Ecto neural progenitor cell (in vitro differentiated cells): ENCODE data around the gene KCNQ1.
"Not testable (repeated sequence)": the region's sequence is repeated elsewhere in the genome, so short reads cannot be mapped to it uniquely, and the experiment has no call there.

Source experiments
- DNase-seq: peaks from one replicate; pipeline ENCODE4 v3.0.0-alpha.2; 2018; ENCODE audit warnings: low spot score

Gene KCNQ1

GRCh38 chr11:2592559-2593392, 148.0 kb downstream of the KCNQ1 start:
- DNase-seq, result no peak

- DNase-seq, result no peak
Measured at GRCh38 chr11:2593393-2593950, 148.7 kb downstream of the KCNQ1 start.

DNA sequence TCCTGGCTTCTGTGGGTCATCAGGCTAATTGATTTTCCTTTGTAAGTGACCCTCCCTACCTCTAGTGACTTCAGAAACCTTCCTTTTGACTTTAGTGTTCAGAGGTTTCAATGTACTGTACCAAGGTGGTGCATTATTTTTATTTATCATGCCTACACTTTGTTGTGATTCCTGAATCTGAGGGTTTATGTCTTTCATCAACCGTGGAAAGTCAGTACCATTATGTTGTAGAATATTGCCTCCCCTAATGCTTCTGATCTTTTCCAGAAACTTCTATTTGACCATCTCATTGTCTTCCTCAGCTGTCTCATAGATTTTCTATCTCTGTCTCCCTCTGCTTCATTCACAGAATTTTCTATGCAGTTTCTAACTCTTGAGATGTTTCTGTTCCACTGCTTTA, 149.5 kb downstream of the KCNQ1 start:
- DNase-seq, result no peak

- no peak for DNase-seq
Measured at GRCh38 chr11:2595204-2595603, 150.4 kb downstream of the KCNQ1 start.

- DNase-seq, result no peak
Measured at GRCh38 chr11:2599561-2600189, 154.9 kb downstream of the KCNQ1 start.

GRCh38 chr11:2609345-2609744, 164.5 kb downstream of the KCNQ1 start:
- DNase-seq, result no peak

- DNase-seq, result no peak
Measured at GRCh38 chr11:2612884-2613571, 168.2 kb downstream of the KCNQ1 start.

DNA sequence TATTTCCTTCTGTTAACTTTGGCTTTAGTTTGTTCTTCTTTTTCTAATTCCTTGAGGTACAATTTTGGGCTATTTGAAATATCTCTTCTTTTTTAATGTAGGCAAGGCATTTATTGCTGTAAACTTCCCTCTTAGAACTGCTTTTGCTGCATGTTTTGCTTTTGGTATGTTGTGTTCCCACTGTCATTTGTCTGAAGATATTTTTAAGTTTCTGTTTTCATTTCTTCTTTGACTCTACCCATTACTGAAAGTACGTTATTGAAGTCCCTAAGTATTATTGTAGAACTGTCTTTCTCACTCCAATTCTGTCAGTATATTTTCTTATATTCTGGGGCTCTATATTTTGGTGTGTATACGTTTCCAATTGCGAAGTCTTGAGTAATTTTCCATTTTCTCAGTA, 177.1 kb downstream of the KCNQ1 start:
- no peak for DNase-seq

DNA sequence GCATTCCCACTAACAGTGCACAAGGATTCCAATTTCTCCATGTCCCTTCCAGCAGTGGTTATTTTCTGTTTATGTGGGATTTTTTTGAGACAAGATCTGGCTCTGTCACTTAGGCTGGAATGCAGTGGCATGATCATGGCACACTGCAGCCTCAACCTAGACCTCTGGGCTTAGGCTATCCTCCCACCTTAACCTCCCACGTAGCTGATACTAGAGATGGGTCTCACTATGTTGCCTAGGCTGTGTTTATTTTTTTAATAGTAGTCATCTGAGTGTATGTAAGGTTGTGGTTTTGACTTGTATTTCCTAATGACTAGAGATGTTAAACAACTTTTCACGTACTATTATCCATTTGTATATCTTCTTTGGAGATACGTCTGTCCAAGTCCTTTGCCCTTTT, 180.4 kb downstream of the KCNQ1 start:
- DNase-seq, result no peak

- DNase-seq, result no peak
Measured at GRCh38 chr11:2630679-2631078, 185.9 kb downstream of the KCNQ1 start.

DNA sequence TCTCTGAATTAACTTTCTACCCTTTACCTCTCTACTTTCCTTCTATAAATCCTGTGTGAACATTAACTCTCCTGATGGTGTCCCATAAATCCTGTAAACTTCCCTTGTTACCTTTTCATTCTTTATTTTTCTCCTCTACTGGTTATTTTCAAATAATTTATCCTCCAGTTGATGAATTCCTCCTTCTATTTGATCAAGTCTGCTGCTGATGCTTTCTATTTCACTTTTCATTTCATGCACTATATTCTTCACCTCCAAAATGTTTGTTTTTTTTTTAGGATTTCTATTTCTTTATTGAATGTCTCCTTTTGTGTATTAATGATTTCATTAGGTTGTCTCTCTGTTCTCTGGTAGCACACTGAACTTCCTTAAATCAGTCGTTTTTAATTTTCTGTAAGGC, 186.4 kb downstream of the KCNQ1 start:
- no peak for DNase-seq

DNA sequence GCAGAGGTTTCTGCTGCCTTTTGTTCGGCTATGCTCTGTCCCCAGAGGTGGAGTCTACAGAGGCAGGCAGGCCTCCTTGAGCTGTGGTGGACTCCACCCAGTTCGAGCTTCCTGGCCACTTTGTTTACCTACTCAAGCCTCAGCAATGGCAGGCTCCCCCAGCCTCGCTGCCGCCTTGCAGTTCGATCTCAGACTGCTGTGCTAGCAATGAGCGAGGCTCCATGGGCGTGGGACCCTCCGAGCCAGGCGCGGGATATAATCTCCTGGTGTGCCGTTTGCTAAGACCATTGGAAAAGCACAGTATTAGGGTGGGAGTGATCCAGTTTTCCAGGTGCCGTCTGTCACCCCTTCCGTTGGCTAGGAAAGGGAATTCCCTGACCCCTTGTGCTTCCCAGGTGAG, 195.0 kb downstream of the KCNQ1 start:
- DNase-seq, result not testable (repeated sequence)

DNA sequence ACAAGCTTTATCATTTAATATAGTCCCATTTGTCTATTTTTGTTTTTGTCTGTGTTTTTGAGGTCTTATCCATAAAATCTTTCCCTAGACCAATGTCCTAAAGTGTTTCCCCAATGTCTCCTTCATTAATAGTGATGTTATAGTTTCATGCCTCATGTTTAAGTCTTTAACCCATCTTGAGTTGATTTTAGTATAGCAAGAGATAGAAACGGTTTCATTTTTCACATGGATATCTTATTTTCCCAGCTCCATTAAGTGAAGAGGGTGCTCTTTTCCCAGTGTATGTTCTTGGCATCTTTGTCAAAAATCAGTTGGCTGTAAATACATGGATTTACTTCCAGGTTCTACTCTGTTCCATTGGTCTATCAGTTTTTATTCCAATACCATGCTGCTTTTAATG, 196.8 kb downstream of the KCNQ1 start:
- no peak for DNase-seq

GRCh38 chr11:2643746-2644145, 198.9 kb downstream of the KCNQ1 start:
- no peak for DNase-seq

DNA sequence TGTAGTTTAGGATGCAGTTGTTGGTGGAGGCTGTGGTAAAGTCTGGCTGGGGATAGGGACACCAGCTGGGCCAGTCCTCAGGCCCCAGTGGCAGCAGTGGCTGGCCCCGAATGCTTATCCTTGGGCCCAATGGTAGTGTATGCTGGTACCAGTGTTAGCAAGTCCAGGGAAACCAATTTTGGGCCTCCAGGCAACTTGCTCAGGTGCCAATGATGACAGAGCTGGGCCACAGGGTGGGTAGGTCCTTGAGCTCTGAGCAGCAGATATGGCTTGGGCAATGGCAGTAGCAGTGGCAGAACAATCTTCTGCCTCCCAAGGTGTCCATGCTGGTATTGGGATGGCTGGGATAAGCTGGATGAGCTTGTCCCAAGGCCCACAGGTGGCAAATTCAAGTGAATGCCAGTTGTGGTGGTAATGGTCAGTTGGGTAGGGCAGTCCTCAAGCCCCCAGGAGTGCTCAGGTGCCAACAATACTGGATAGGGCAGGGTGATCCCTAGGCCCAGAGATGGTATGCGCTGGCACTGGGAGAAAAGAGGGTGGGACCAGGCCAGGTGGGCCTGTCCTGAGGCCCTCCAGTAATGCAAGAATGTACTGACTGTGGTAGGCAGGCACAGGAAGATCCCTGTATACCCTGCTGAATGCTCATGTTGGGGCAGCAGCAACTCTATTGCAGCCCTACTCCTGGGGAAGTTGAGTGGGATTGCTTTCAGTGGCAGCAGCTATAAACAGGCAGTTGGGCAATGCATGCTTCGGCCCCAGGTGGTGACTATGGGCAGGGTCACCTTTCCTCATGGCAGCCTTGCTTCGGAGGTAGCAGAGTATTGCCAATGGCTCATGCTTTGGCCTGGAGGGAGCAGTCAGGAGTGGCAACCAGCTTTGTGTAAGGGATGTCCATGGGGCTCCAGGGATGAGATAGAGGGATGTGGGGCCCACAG, 200.3 kb downstream of the KCNQ1 start:
- DNase-seq, result no peak

DNA sequence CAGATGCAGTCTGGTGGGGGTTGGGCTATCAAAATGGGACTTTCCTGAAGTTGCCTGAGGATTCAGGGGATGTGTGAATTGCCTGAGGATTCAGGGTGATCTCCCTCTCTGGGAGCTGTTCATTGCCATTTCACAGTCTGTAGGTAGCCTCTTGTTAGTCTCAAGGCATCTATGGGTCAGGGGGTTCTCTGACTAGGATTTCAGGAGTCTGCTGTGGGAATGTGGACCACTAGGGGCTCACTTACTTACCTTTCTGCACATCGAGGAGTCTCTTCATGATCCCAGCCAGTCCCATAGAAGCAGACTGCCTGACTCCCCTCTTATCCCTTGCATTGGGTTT, 200.9 kb downstream of the KCNQ1 start:
- no peak for DNase-seq

DNA sequence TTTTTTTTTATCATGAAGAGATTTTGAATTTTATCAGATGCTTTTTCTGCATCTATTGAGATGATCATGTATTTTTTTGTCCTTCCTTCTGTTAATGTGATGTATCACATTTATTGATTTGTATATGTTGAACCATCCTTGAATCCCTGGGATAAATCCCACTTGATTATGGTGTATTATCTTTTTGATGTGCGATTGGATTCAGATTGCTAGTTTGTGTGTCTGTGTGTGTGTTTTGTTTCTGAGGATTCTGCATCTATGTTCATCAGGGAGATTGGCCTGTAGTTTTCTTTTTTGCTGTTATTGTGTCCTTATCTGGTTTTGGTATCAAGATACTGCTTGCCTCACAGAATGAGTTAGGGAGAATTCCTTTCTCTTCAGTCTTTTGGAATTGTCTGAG, 202.4 kb downstream of the KCNQ1 start:
- DNase-seq, result no peak

- DNase-seq, result no peak
Measured at GRCh38 chr11:2647953-2648352, 203.1 kb downstream of the KCNQ1 start.

DNA sequence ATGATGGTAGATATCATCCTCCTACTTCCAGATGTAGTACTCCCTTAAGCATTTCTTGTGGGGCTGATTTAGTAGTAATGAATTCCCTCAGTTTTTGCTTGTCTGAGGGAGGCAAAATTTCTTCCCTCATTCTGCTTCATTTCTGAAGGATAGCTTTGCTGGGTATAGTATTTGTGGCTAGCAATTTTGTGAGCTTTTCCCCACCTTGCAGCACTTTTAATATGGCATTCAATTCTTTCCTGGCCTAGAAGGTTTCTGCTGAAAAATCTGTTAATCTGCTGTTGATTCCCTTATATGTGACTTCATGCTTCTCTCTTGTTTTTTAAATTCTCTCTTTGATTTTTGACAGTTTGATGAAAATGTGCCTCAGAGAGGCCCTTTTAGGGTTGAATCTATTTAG, 204.6 kb downstream of the KCNQ1 start:
- DNase-seq, result no peak

DNA sequence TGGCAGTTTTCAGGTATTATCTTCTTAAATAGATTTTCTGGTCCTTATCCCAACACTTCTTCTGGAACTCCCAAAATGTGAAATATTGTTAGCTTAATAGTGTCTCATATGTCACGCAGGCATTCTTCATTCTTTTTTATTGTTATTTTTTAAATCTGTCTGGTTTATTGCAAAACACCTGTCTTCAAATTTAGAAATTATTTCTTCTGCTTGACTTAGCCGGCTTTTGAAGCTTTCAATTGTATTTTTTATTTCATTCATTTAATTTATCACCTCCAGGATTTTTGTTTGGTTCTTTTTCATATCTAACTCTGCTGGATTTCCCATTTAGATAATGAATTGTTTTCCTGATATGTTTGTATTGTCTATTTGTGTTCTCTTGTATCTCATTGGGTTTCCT, 205.0 kb downstream of the KCNQ1 start:
- no peak for DNase-seq

DNA sequence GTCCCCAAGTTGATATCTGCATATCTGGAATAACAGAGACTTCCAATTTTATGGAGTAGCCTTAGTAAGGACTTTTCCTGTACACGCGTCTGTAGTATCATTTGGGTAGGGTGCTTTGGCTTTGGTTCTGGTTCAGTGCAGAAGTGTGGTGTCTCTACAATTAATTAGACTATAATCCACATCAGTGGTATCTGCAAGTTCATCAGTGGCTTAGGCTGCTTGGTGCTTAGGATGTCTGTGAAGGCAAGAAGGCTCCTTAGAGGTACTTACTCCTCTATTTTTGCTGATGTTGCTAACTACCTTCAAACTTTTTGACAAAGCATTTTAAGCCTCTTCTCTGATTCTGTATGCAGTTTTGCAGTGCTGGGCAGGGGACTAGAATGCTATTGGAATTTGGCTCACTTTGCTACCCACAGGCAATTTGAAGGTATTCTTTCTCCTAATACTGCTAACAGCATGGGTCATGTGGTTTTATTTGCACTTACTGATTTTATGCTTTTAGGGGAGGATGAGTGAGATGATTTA, 205.6 kb downstream of the KCNQ1 start:
- DNase-seq, result no peak
